ENCODE data around the gene HSPA12A.

Gene HSPA12A

DNA sequence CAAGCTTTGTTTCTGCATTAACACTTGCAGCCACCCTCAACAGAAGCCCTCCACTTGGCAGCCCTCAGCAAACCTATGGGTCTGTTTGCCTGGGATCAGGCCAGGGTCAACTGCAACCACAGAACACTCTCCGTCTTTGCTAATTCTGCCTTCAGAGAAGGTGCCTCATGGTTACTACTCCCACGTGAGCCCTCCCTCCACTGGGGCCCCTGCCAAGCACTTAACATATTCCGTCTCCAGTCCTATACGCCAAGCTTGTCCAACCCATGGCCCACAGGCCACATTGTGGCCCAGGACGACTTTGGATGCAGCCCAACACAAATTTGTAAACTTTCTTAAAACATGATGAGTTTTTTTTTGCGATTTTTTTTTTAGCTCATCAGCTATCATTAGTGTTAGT lies 54.7 kb downstream of the HSPA12A start:
- no peak for DNase-seq

DNA sequence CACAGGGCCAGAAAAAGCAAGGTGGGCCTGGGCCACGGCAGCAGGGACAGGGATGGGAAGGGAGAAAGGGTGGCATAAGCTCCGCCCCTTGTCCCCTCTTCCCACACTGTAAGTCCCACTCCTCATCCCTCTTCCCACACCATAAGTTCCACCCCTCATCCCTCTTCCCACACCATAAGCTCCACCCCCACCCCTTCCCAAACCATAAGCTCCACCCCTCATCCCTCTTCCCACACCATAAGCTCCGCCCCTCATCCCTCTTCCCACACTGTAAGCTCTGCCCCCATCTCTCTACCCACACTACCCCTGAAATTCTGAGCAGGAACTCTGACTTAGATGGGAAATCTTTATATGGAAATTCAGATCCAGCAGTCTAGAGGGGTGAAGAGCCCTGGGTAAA lies 55.7 kb downstream of the HSPA12A start:
- DNase-seq, result no peak

DNA sequence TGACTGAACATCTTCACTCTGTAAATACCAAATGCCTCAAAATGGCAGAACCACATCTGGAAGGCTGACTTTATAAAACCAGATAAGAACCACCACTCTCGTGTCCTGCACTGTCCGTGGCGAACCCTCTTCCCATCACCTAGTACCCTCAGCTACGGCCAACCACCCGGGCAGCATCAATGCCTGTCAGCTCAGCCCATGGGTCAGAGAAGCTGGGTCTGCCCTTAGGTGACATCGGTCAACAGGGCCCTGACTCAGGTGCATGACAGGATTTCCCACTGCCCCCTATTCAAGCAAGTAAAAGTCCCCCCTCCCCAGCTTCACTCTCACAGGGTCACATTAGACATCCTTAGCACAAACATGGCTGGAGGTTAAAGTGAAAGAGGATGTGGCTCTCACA lies 56.6 kb downstream of the HSPA12A start:
- DNase-seq, result no peak

DNA sequence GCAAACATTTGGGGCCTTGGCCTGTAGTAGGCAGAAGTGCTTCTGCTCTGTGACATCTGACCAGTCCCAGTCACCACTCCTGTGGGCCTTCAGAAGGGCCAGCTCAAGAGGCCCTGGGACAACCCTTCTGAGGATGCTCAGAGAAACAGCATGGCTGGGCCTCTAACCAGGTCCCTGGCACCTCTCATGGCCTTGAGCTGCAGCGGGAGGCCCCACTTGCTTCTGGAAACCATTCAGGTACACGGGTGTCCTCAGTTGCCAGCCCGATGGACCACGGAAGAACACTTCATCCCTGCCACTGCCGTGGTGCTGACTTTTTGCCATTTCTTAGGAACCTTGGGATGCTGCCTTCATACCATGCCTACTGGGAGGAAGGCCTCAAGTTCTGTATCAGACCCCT lies 57.6 kb downstream of the HSPA12A start:
- no peak for DNase-seq

DNA sequence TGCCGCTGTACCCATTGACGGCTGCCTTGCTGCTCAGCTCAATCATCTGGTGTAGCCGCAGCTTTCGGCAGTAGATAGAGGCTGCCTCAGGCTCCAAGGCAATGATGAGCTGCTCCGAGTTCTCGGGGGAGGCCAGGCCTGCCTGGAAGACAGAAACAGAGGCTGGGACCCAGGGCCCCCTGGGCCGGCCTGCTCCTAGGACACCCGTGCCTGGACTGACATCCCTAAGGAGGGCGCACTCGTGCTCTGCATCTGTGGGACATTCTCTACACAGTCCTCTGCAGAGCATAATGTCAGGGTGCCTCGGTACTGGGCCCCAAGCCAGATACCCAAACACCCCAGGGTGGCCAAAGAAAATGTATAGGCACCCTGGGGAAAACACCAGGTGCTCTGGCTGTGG lies 58.5 kb downstream of the HSPA12A start:
- DNase-seq, result no peak

DNA sequence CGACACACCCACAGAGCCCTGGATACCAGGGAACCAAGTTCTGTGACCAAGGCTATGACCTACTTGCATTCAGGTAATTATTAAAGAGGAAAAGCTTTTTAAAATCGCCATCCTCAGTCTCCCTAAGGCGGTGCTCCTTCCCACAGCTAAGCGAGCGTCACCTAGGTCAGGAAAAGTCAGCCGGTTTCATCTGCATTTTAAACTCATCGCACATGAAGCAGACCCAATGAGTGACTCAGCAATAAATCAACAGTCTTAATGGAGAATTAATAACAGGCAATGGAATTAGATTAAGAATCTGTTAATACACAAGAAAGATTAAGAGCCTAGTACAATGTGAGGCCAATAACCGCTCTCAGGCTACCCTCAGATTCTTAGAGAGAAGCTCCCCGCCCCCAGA lies 59.2 kb downstream of the HSPA12A start:
- no peak for DNase-seq

DNA sequence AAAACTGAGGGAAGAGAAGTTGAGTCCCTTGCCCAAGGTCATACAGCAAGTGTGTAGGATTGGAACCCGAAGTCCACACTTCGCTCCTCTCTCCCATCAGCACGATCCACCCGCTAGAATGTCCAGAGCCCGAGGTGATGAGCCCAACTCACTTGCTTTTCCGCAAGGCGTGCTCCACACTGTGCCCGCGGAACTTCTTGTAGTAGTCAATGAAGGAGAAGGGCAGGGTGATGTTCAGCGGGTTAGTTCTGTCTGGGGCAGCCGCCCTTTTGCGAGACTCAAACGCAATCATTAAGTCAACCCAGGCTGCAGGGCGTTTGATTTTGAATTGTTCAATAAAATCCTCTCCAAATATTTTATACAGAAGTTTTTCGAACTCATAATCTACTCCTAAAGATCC lies 63.0 kb downstream of the HSPA12A start:
- no peak for DNase-seq

DNA sequence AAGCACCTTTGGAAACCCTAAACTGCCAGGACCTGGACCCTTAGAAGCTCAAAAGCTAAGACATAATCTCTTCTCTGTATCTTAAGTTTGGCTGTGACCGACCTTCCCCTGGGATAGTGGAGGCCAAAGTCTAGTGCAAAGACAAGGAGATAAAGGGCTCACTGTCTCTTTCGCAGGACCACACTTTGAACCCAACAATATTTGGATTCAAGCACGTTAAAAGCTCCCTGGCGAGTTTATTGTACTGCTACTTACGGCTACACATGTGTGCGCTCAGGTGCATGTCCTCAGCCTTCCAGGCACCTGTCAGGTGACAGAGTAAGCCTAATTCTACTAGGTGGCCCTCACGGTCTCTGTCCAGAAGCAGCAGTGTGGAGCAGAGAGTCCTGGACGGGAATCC lies 65.7 kb downstream of the HSPA12A start:
- DNase-seq, result no peak

DNA sequence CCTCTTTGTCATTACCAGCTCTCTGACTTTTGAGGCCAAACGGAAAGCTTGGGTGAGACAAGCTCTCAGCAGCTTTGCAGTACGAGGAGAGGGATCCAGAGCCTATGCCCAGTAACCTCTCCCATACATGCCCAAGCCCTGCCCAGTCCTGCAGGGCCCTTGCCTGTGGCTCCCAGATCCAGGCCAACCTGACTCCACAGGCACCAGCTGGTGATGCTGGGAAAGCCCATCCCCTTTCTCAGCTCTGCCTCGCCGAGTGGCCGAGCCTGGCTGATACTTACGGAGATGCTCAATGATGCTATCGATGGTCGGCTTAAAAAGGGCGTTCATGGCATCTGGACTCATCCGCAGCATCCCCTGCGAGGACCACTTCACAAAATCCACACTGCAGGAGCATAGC lies 66.2 kb downstream of the HSPA12A start:
- no peak for DNase-seq

DNA sequence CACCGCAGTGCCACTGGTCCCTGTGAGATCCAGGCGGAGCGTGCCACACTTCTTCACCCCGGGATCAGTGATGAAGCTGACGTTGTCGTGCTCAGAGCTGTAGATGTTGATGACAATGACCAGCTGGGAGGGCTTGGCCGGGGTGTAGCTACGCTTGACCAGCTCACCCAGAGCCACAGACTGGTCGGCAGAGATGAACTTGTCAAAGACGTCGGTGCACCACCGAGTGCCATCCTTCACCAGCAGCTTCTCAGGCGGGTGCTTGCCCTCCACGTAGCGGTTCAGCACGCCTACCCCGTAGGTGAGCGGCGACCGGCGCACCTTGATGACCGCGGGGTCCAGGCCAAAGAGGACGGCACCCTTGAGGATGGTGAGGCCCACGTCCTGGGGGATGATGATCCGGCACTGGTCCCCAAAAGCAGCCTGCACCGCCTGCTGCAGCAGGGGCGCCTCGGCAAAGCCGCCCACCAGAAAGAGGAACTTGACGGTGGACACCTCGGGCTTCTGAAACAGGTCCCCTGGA lies 67.4 kb downstream of the HSPA12A start:
- DNase-seq, result no peak

DNA sequence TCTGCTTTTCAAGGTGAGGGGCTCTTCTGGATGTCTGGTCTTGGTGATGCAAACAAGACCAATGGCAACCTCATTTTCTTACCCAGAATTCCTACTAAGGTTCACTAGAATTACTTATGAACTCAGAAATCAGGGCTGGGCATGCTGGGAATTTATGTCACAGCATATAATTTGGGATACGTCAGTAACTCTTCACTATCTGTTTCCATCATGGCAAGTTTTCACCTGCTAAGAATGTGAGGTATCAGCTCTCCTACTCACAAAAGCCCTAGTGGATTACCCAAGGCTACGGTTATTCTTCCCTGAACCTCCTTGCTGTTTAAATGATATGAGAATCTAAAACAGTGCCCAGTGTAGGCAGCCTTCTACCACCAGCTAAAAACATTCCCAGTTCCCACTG lies 68.5 kb downstream of the HSPA12A start:
- DNase-seq, result no peak

DNA sequence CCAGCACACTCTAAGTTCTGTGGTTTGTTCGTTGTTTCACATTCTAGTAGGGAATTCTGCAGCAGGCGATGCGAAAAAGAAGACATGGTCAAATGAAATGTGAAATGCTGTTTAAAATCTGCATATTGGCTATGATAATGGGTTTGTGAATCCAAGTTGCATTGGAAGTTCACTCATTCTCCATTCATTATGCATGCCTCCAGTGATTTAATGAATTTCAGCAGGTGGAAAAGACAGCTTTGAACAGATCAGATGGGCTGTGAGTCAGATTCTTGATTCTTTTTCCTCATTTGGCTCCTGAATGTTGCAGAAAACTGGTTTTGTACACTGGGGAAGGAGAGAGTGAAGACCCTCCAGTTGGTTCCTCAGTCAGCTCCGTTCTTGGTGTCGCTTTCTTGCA lies 69.5 kb downstream of the HSPA12A start:
- DNase-seq, result no peak

DNA sequence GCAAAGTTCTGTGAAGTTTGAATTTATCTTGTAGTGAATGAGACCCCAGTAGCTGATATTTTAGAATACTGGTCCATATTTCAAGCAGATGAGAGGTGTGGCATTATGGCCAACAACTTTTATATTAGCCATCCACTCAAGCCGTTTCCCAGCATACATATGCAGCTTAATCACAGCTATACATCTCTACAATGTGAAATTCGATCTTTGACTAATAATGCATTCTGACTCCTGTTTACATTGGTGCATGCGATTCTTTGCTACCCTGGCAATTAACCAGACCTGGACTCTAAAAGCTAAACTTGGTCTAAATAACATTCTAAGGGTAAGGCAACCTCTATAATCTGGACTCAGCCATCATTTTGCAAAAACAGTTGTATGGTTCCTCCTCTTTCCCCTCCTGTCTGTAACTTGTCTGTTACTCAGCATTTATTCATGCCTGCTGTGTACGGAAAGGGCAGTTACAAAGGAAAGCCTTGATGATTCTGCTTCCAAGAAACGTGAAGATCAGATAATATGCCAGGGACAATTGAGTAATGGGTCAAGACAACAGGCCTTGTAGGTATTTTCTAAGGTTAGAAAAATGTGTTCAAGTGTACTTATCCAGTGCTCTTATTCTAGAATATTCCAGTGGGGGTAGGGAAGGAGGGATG lies 71.0 kb downstream of the HSPA12A start:
- DNase-seq, result no peak

DNA sequence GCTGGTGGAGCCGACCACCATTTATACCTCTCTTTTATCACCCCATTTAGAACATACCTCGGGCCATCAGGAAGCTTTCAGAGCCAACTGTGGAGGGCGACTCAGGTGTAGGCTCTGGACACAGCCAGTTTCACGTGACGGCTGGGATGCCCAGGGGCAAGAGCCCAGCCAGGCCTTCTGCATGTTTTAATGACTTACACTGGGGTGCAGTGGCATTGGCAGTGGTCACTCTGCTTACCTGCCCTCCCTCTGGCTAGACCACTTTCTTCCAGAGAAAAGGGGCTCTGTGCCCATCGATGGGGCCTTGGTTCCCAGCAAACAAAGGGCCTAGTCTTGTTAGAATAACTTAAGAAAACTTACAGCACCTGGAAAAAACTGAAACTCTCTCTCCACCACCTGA lies 71.7 kb downstream of the HSPA12A start:
- no peak for DNase-seq

DNA sequence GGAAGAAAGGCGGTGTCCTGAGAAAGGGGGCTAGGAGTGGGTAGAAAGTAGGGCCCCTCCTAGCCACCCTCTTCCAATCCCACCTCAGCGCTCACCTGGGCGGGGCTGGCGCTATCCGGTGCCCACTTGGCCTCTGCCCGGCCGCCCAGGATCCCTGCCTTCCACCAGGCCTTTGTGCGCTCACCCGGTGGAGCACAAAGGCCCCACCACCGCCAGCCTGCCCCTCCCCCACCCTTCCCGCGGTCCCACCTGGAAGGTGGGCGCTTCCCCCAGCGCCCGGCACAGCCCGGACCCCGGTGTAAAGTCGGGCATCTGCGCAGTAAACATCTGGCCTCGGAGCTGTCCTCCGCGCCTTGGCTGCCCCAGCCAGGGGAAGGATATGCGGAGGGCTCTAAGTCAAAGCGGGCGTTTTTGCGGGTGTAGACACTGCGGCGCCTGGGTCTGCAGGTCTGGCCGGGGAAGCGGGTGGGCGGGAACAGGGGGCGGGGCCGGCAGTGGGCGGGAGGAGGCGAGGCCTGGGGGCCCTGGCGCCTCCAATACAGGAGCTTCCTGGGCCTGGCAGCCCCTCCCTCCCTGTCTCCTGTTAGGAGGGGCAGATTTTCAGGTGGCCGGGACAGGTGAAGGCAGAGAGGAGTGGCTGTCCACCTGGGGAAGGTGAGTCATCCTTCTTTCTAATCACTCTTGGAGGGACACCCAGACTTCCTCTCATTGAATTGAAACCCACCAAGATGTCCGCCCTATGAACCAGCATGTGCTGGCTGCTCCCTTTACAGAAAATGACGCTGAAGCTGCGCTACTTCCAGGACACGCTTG lies 72.3 kb downstream of the HSPA12A start:
- DNase-seq, result no peak

DNA sequence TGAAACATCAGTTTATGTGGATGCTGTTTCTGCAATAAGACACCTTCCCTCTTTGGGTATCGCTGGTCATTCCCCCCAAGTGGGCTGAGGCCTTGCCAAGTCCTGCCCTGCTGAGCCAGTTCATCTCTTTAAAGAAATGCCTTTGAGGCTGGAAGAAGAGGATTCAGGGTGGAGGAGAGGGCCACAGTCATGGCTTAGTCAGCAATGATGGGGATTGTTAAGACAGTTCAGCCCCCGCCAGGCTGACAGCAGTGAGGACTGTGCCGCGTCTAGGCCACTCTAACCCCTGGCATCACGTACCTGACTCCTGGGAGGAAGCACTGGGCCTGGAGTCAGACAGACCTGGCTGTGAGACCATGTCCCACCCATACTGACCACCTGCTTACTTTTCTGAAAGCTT lies 73.3 kb downstream of the HSPA12A start:
- DNase-seq, result no peak

DNA sequence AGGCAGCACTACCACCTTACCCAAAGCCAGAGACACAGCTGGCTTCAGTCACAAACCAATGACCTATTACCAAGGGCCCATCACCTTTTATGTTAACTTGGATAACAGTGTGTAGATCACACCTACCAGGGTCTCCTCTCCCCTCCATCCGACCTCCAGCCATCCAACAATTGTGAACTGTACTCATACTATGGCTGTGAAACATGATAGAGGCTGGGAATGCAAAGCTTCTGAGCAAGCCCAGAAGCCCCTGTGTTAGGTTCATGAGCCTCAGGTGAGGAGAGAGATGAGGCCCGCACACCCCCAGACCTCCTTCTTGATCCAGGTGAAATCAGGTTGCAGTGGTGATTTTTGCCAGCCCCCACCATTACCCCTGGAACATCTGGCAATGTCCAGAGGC lies 73.9 kb downstream of the HSPA12A start:
- no peak for DNase-seq

DNA sequence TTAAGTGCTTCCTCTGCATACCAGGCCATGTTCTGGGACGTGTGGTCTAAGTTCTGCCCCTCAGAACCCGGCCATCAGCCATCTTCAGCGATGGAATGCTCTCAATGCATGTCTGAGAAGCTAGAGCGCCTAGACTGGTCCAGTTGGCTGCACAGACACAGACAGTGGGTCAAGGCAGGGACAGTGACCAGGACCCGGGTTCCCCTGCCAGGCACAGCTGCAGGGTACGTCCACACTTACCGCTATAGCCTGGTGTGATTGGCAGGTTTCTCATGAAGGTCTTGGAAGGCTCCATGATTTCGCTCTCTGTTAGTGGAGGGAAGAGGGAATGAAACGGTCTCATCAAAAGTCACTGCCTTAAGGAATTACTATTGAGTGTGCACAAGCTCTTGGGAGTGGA lies 74.3 kb downstream of the HSPA12A start:
- no peak for DNase-seq

DNA sequence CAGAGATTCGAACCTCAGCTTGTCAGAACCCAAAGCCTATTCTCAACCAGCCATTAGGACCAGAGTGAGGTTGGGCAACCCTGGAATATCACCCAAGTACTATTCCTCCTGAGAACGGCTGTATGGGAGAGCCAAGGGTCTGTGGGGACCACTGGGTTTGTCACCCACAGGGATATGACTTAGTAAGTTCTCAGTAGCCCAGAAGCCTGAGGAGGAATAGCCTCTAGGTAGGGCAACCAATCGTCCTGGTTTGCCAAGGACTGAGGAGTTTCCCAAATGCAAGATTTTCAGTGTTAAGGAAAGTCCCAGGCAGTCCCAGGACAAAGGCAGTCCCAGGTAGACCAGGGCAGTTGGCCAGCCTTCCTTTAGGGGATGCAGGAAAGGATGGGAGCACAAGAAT lies 74.9 kb downstream of the HSPA12A start:
- DNase-seq, result no peak

DNA sequence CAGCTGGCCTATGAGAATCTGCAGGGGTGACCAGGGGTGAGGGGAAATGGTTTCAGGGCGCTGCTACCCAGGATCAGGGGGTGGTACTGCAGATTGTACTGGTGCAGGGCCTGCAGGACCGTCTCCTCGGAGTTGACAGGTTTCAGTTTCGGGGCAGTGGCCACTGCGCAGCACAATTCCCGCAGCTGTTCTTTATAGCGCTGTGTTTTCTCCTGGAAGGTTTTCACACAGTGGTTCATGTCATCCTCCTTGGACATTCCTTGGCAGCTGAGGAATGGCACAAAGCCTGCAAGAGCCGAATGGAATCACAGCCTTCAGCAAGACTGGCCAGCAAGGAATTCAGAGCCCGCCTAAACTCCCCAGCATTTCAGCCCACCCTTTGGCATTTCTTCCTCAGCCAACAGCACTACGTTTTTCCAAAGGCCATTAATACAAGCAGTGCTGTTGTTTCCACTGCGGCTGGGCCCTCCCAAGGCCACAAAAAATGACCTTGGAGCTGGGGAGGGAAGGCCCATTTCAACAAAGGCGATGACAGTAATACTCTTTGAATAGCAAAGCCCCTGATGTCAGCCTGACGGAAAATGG lies 76.7 kb downstream of the HSPA12A start:
- no peak for DNase-seq

DNA sequence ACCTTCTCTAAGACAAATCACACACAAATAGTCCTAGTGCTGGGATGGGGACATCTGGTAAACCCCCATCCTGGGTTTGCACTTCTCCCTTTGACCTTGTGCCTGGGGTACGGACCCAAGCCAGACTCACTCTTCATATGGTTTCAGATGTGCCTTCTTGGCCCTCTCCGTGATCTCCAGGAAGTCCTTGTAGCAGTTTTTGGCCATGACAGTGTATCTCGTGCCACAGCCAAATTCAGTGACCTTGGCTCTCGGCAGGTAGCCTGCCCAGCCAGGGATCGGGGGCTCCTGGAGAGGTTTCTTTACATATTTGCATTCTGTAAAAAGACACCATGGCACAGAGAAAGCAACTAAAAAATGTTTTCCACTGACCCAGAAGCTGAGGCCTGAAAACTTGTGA lies 77.7 kb downstream of the HSPA12A start:
- DNase-seq, result no peak

DNA sequence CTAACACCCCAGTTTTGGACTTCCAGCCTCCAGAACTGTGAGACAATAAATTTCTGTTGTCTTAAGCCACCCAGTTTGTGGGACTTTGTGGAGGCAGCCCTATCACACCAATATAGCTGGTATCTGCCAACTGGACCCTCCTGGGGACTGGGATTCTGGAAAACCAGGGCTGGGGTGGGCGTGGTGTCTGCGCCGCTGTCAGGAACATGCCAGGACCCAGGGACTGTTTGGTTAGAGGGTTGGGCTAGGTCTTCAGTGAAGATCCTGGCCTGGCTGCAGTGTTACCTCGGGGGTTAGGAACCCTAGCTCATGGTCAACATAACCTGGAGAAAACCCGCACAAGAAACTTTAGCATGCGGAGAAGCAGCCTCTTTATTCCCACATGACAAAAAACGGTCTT lies 79.0 kb downstream of the HSPA12A start:
- no peak for DNase-seq

DNA sequence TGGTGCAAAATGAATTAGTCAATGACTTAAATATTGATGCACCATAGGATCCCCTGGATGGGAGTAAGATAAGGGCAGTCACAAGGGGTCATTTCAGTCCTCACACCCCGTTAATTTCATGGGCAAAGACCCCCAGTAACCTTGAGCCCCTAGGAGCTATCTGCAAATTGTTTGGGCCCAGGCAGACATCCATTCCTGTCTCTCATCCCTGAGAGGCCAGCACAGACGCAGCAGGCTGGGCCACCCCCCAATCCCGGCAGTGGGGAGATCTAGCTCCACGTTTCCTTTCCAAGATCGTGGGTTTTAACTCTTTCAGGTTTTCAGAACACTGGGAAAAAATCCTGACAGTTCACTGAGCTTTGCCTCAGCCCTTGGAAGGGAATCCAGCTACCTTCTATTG lies 81.5 kb downstream of the HSPA12A start:
- DNase-seq, result no peak

DNA sequence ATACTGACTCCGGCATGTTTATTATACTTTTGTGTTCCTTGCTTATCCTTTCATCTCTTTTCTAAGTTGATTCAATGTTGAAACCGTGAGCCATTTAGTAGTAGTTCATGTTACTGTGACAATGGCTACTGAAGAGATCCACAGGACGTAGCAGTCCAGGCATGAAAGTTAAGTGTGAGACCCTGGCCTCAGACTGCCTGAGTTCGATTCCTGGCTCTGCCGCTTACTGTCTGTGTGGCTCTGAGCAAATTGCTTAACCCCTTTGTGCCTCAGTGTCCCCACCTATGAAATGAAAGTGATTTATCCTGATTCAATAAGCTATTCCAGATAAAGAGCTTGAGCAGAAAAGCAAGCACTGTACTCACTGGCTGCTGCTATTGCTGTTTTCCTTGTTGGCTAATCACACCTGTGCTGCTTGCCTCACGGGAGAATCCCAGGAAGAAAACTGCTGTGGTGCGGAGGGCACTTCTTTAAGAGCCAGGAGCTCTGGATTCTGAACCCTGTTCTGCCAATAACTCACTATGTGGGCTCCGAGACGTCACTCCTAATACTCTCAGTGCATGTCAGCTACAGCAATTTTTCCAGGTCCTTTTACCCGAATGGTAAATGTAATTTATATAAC lies 83.2 kb downstream of the HSPA12A start:
- DNase-seq, result no peak

Measured in cerebellar nuclear complex (tissue), 1 donor.